Cardiac muscle cell (in vitro differentiated cells and primary cell): ENCODE results near the gene ADGRG3. TPM values are rescaled to one million over a fixed set of nuclear protein-coding genes. Genes with fewer than 3 reads are reported as not detected.
"Not testable (repeated sequence)": the region's sequence is repeated elsewhere in the genome, so short reads cannot be mapped to it uniquely, and the experiment has no call there.

Source experiments
- DNase-seq, 2 donors: peaks; one replicate each; pipeline versions ENCODE4 v3.0.0 to v3.0.0-alpha.2; 2010 to 2017; ENCODE audit warnings: low read depth in 1 of 2, low spot score in 1 of 2
- H3K27ac ChIP-seq: fragments of 200-600 bp; sonication (generic); 2 replicates; pipeline ENCODE4 v1.5.1; 2016
- H3K27me3 ChIP-seq: fragments of 200-600 bp; sonication (generic); 2 replicates; pipeline ENCODE4 v1.6.0; 2016; ENCODE audit warnings: control low read depth
- H3K36me3 ChIP-seq: fragments of 200-600 bp; sonication (generic); 2 replicates; pipeline ENCODE4 v1.5.1; 2016; ENCODE audit warnings: control low read depth
- H3K4me1 ChIP-seq: fragments of 200-600 bp; sonication (generic); 2 replicates; pipeline ENCODE4 v1.8.1; 2017; ENCODE audit warnings: low read depth, mild to moderate bottlenecking, mixed run types
- H3K4me3 ChIP-seq: fragments of 200-600 bp; sonication (generic); 2 replicates; pipeline ENCODE4 v1.5.1; 2016; ENCODE audit warnings: mild to moderate bottlenecking
- H3K9me3 ChIP-seq: fragments of 200-600 bp; sonication (generic); 2 replicates; pipeline ENCODE4 v1.5.1; 2017; ENCODE audit warnings: low read depth, mild to moderate bottlenecking, control low read depth
- CTCF ChIP-seq: IDR thresholded peaks from 2 replicates; pipeline ENCODE4 v1.5.1; 2012; ENCODE audit warnings: low read depth, mild to moderate bottlenecking, low read length
- polyA plus RNA-seq: library from polyadenylated mRNA; unstranded; fragments of >200 nt; fragmentation: Nextera tagmentation; extraction: Ambion mirVana; gene quantifications from 2 replicates; pipeline ENCODE4 v1.2.1, GENCODE V29; 2016
- total RNA-seq: library from RNA; depleted of rRNA; stranded (reverse); fragments of >200 nt; gene quantifications from 2 replicates; pipeline ENCODE4 v1.2.3, GENCODE V29; 2016

ADGRG3 gene
- total and polyA plus RNA-seq, 2 experiments from 2014 or later: not detected

GRCh38 chr16:57727610-57728009, 59.5 kb downstream of the ADGRG3 start:
- Histone ChIP-seq H3K4me3 (no peak overlapping the region), H3K36me3 (no peaks in the 10 kb centered on the region), H3K27ac (no peak overlapping the region), H3K4me1 (no peaks in the 10 kb centered on the region), H3K9me3 (no peaks in the 10 kb centered on the region), H3K27me3 (no peaks in the 10 kb centered on the region)
- no peak for DNase-seq
- TF ChIP-seq CTCF: no peak

GRCh38 chr16:57728336-57729181, 60.5 kb downstream of the ADGRG3 start:
- Histone ChIP-seq H3K4me3 (no peak overlapping the region), H3K36me3 (no peaks in the 10 kb centered on the region), H3K27ac (no peak overlapping the region), H3K27me3 (no peaks in the 10 kb centered on the region), H3K9me3 (no peaks in the 10 kb centered on the region), H3K4me1 (no peaks in the 10 kb centered on the region)
- DNase-seq: no peak
- no peak for TF ChIP-seq CTCF

GRCh38 chr16:57729182-57729484, 61.0 kb downstream of the ADGRG3 start:
- Histone ChIP-seq H3K27me3 (no peaks in the 10 kb centered on the region), H3K27ac (no peak overlapping the region), H3K4me3 (no peak overlapping the region), H3K36me3 (no peaks in the 10 kb centered on the region), H3K4me1 (no peaks in the 10 kb centered on the region), H3K9me3 (no peaks in the 10 kb centered on the region)
- no peak for TF ChIP-seq CTCF
- no peak for DNase-seq

- H3K27me3 ChIP-seq, H3K36me3 ChIP-seq, H3K27ac ChIP-seq, DNase-seq, H3K4me1 ChIP-seq, H3K4me3 ChIP-seq, H3K9me3 ChIP-seq: not testable (repeated sequence)
Measured at GRCh38 chr16:57729852-57730251, 61.7 kb downstream of the ADGRG3 start.

GRCh38 chr16:57730771-57731730, 62.9 kb downstream of the ADGRG3 start:
- TF ChIP-seq CTCF: no peak
- no peak overlapping the region for H3K27ac ChIP-seq
- H3K4me1 ChIP-seq: no peaks in the 10 kb centered on the region
- no peaks in the 10 kb centered on the region for H3K9me3 ChIP-seq
- H3K36me3 ChIP-seq: no peaks in the 10 kb centered on the region
- no peak for DNase-seq
- H3K27me3 ChIP-seq: no peaks in the 10 kb centered on the region
- H3K4me3 ChIP-seq: no peak overlapping the region

GRCh38 chr16:57732037-57732436, 63.9 kb downstream of the ADGRG3 start:
- H3K27ac ChIP-seq: no peak overlapping the region
- no peak for TF ChIP-seq CTCF
- peaks cover 6% of the 10 kb centered on the region for H3K4me1 ChIP-seq
- no peaks in the 10 kb centered on the region for H3K27me3 ChIP-seq
- no peak overlapping the region for H3K4me3 ChIP-seq
- H3K36me3 ChIP-seq: no peaks in the 10 kb centered on the region
- DNase-seq: peak in 1 of 2 donors; percentile 69
- H3K9me3 ChIP-seq: no peaks in the 10 kb centered on the region
